ENCODE measurements around the gene OSBPL1A. TPM values are rescaled to one million over a fixed set of nuclear protein-coding genes. Genes with fewer than 3 reads are reported as not detected.

OSBPL1A gene
- total RNA-seq, 4 donors from 2014 or later = 61.5 to 227 (median 98.7) TPM

- TF ChIP-seq POLR2A (IDR thresholded peaks at IDR 0.05) (no peak), CTCF (IDR thresholded peaks at IDR 0.05 in 4 of 5, conservative IDR thresholded peaks at IDR 0.05 in 1 of 5) (no peak)
- H3K9me3 ChIP-seq = no peaks in the 10 kb centered on the region
- no peak overlapping the region for H3K4me3 ChIP-seq
- intact Hi-C loops (cut with DNase I; ENCODE audit: low total_unique reads) = no loop called here
- no peak overlapping the region for H3K27ac ChIP-seq
- no peaks in the 10 kb centered on the region for H3K36me3 ChIP-seq
- H3K4me1 ChIP-seq = peaks cover 48 to 58% of the 10 kb centered on the region in 2 donors
- DNase-seq = no peak
- in situ Hi-C loops (cut with MboI; ENCODE audit: low sequenced_read_pairs in 4 of 4) = no loop called here
- no peaks in the 10 kb centered on the region for H3K27me3 ChIP-seq
- ATAC-seq = no peak
Observed at GRCh38 chr18:24248359-24248758, 149.3 kb downstream of the OSBPL1A start.

GRCh38 chr18:24246143-24246542 lies 151.5 kb downstream of the OSBPL1A start:
- DNase-seq = no peak
- intact Hi-C loops (cut with DNase I; ENCODE audit: low total_unique reads) = no loop called here
- Histone ChIP-seq H3K27ac (no peak overlapping the region), H3K36me3 (no peaks in the 10 kb centered on the region), H3K4me1 (peaks cover 32 to 40% of the 10 kb centered on the region in 2 donors), H3K9me3 (no peaks in the 10 kb centered on the region), H3K27me3 (no peaks in the 10 kb centered on the region), H3K4me3 (no peak overlapping the region)
- no peak for TF ChIP-seq CTCF (IDR thresholded peaks at IDR 0.05 in 4 of 5, conservative IDR thresholded peaks at IDR 0.05 in 1 of 5)
- TF ChIP-seq POLR2A (IDR thresholded peaks at IDR 0.05) = no peak
- ATAC-seq = no peak
- in situ Hi-C loops (cut with MboI; ENCODE audit: low sequenced_read_pairs in 4 of 4) = no loop called here

GRCh38 chr18:24244698-24245097 lies 152.9 kb downstream of the OSBPL1A start:
- intact Hi-C loops (cut with DNase I; ENCODE audit: low total_unique reads) (no loop called here), in situ Hi-C loops (cut with MboI; ENCODE audit: low sequenced_read_pairs in 4 of 4) (no loop called here)
- no peak overlapping the region for H3K27ac ChIP-seq
- no peak for TF ChIP-seq POLR2A (IDR thresholded peaks at IDR 0.05)
- no peak for TF ChIP-seq CTCF (IDR thresholded peaks at IDR 0.05 in 4 of 5, conservative IDR thresholded peaks at IDR 0.05 in 1 of 5)
- DNase-seq (no peak), ATAC-seq (no peak)
- no peaks in the 10 kb centered on the region for H3K36me3 ChIP-seq
- no peaks in the 10 kb centered on the region for H3K9me3 ChIP-seq
- no peak overlapping the region for H3K4me3 ChIP-seq
- no peaks in the 10 kb centered on the region for H3K27me3 ChIP-seq
- H3K4me1 ChIP-seq = peaks cover 17 to 26% of the 10 kb centered on the region in 2 donors

- DNase-seq = no peak
- no peaks in the 10 kb centered on the region for H3K27me3 ChIP-seq
- no peak for ATAC-seq
- no peak overlapping the region for H3K27ac ChIP-seq
- in situ Hi-C loops (cut with MboI; ENCODE audit: low sequenced_read_pairs in 4 of 4) = no loop called here
- H3K4me3 ChIP-seq = no peak overlapping the region
- no peaks in the 10 kb centered on the region for H3K9me3 ChIP-seq
- peaks cover 15 to 27% of the 10 kb centered on the region in 2 donors for H3K4me1 ChIP-seq
- H3K36me3 ChIP-seq = peaks cover 0 to 4% of the 10 kb centered on the region in 2 donors
- intact Hi-C loops (cut with DNase I; ENCODE audit: low total_unique reads) = no loop called here
- TF ChIP-seq POLR2A (IDR thresholded peaks at IDR 0.05) = no peak
- TF ChIP-seq CTCF (IDR thresholded peaks at IDR 0.05 in 4 of 5, conservative IDR thresholded peaks at IDR 0.05 in 1 of 5) = no peak
Observed at GRCh38 chr18:24243677-24244076, 153.9 kb downstream of the OSBPL1A start.

- H3K9me3 ChIP-seq = no peaks in the 10 kb centered on the region
- peaks cover 24 to 25% of the 10 kb centered on the region in 2 donors for H3K4me1 ChIP-seq
- no peak overlapping the region for H3K4me3 ChIP-seq
- DNase-seq (no peak), ATAC-seq (no peak)
- intact Hi-C loops (cut with DNase I; ENCODE audit: low total_unique reads) (no loop called here), in situ Hi-C loops (cut with MboI; ENCODE audit: low sequenced_read_pairs in 4 of 4) (no loop called here)
- H3K27me3 ChIP-seq = no peaks in the 10 kb centered on the region
- H3K36me3 ChIP-seq = peaks cover 0 to 39% of the 10 kb centered on the region in 2 donors
- H3K27ac ChIP-seq = no peak overlapping the region
- TF ChIP-seq CTCF (IDR thresholded peaks at IDR 0.05 in 4 of 5, conservative IDR thresholded peaks at IDR 0.05 in 1 of 5) = no peak
- TF ChIP-seq POLR2A (IDR thresholded peaks at IDR 0.05) = no peak
Observed at GRCh38 chr18:24239341-24239740, 158.3 kb downstream of the OSBPL1A start.
